ENCODE data around the gene HTR2C.

- TF ChIP-seq CHD1 (IDR thresholded peaks at IDR 0.05; ENCODE audit: low read depth, low read length) (no peak), CTCF (conservative IDR thresholded peaks at IDR 0.05; ENCODE audit: low read depth, low read length) (no peak)
These were observed 128.6 kb downstream of the HTR2C start for GRCh38 chrX:114712466-114712865.
